ENCODE measurements around the gene MLLT3. TPM values are rescaled to one million over a fixed set of nuclear protein-coding genes. Genes with fewer than 3 reads are reported as not detected.

Gene MLLT3
- total and polyA plus RNA-seq, 8 donors: 1.8 to 10.3 (median 4.2) TPM

GRCh38 chr9:20352591-20352990 lies 269.7 kb downstream of the MLLT3 start:
- 62 to 86% methylated on average over 2 of the region's 2 CpGs for WGBS, 2 donors

DNA sequence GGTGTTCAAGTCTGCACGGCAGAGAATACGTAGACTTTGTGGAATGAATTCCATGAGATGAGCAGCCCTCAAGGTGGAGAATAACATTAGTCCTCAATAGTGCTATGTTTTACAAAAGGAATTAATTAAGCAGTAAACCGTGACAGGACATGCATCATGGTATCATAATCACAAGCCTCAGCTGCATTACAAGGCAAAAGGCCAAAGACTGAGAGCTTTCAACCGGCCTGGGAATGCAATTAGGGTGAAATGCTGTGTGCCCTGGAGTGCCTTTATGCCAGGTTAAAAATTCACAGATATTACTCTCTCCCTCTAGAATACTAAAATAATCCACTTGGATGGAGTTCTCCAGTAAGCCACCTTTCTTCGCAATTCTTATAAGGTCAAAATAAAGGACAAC lies 270.6 kb downstream of the MLLT3 start:
- no peak overlapping the region for H3K4me3 ChIP-seq
- H3K27ac ChIP-seq: no peak overlapping the region
- H3K4me1 ChIP-seq: peaks cover 11 to 28% (median 11%) of the 10 kb centered on the region in 3 donors
- ATAC-seq: peak in 1 of 4 donors; percentile 35
- TF ChIP-seq, protein P1, sequence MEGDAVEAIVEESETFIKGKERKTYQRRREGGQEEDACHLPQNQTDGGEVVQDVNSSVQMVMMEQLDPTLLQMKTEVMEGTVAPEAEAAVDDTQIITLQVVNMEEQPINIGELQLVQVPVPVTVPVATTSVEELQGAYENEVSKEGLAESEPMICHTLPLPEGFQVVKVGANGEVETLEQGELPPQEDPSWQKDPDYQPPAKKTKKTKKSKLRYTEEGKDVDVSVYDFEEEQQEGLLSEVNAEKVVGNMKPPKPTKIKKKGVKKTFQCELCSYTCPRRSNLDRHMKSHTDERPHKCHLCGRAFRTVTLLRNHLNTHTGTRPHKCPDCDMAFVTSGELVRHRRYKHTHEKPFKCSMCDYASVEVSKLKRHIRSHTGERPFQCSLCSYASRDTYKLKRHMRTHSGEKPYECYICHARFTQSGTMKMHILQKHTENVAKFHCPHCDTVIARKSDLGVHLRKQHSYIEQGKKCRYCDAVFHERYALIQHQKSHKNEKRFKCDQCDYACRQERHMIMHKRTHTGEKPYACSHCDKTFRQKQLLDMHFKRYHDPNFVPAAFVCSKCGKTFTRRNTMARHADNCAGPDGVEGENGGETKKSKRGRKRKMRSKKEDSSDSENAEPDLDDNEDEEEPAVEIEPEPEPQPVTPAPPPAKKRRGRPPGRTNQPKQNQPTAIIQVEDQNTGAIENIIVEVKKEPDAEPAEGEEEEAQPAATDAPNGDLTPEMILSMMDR (IDR thresholded peaks at IDR 0.05): no peak
- no peak for FAIRE-seq
- H3K36me3 ChIP-seq: no peaks in the 10 kb centered on the region
- H3K9me3 ChIP-seq: no peaks in the 10 kb centered on the region
- no peaks in the 10 kb centered on the region for H3K27me3 ChIP-seq
- intact Hi-C loops (cut with DNase I): no loop called here
- WGBS, 2 donors: 71 to 74% methylated on average over 5 of the region's 5 CpGs
- DNase-seq: peak in 1 of 6 donors; percentile 15

More at GRCh38 chr9:20352591-20352990, 269.7 kb downstream of the MLLT3 start:
- Histone ChIP-seq H3K4me1 (peaks cover 11 to 30% (median 11%) of the 10 kb centered on the region in 3 donors), H3K36me3 (no peaks in the 10 kb centered on the region), H3K27ac (peak overlapping the region in 1 of 4 donors; percentile 55), H3K27me3 (no peaks in the 10 kb centered on the region), H3K9me3 (no peaks in the 10 kb centered on the region), H3K4me3 (no peak overlapping the region)
- ATAC-seq (no peak), DNase-seq (no peak), FAIRE-seq (no peak)
- intact Hi-C loops (cut with DNase I): no loop called here
- TF ChIP-seq, protein P1 (IDR thresholded peaks at IDR 0.05): no peak

DNA sequence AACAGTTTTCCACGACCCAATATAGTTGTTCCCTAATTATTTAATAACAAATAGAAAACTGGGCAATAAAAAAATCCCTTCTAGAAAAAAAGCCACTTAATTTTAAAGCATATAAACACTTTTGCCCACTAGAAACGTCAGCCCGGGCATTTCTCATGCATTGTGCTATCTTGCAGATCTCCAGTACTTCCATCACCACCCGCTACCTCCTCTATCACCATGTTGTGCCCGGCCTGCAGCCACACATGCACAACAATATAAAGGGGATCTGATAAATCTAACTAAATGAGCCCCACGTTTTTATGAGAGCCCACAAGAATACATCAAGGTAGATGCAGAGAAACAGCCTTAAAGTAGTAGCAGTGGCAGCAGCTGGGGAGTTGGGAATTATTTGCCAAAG lies 272.7 kb downstream of the MLLT3 start:
- intact Hi-C loops (cut with DNase I): no loop called here
- H3K27ac ChIP-seq: no peak overlapping the region
- no peak for DNase-seq
- no peaks in the 10 kb centered on the region for H3K36me3 ChIP-seq
- 81 to 85% methylated on average over 6 of the region's 6 CpGs for WGBS, 2 donors
- H3K27me3 ChIP-seq: no peaks in the 10 kb centered on the region
- FAIRE-seq: no peak
- no peaks in the 10 kb centered on the region for H3K9me3 ChIP-seq
- peaks cover 11 to 18% (median 11%) of the 10 kb centered on the region in 3 donors for H3K4me1 ChIP-seq
- TF ChIP-seq, protein P1 (IDR thresholded peaks at IDR 0.05): no peak
- H3K4me3 ChIP-seq: no peak overlapping the region
- no peak for ATAC-seq

DNA sequence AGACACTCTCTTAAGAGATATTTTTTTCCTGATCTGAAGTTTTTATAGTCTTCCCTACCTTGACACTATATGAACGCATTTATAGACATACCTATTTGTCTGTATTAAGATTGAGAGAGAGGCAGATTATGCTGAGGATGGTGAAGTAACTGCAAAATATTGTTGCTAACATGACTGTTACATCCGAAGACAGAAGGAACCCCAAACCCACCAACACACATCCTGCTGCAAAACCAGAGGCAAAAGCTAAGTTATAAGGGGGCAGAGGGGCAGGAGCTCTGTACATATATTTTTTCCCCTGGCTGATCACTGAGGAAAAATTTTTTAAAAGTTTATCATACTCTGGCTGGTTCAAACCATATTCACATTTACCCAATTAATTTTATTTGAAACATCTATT lies 279.0 kb downstream of the MLLT3 start:
- Histone ChIP-seq H3K36me3 (no peaks in the 10 kb centered on the region), H3K27ac (no peak overlapping the region), H3K9me3 (no peaks in the 10 kb centered on the region), H3K27me3 (no peaks in the 10 kb centered on the region), H3K4me3 (no peak overlapping the region), H3K4me1 (no peaks in the 10 kb centered on the region)
- TF ChIP-seq, protein P1 (IDR thresholded peaks at IDR 0.05): no peak
- intact Hi-C loops (cut with DNase I): no loop called here
- 83 to 95% methylated on average over 2 of the region's 2 CpGs for WGBS, 2 donors
- no peak for DNase-seq
- no peak for FAIRE-seq
- ATAC-seq: no peak

- FAIRE-seq: no peak
- 62 to 64% methylated on average over 4 of the region's 4 CpGs for WGBS, 2 donors
- no peak for DNase-seq
- TF ChIP-seq, protein P1 (IDR thresholded peaks at IDR 0.05): no peak
- no peak overlapping the region for H3K27ac ChIP-seq
- H3K4me3 ChIP-seq: no peak overlapping the region
- intact Hi-C loops (cut with DNase I): no loop called here
- H3K9me3 ChIP-seq: no peaks in the 10 kb centered on the region
- no peaks in the 10 kb centered on the region for H3K27me3 ChIP-seq
- H3K4me1 ChIP-seq: no peaks in the 10 kb centered on the region
- H3K36me3 ChIP-seq: no peaks in the 10 kb centered on the region
- ATAC-seq: no peak
These were observed 281.8 kb downstream of the MLLT3 start for GRCh38 chr9:20340511-20340861.

Measured in pancreas (tissue), 10 donors.